Measurements from ENCODE around the gene ARSI.

The ARSI gene

GRCh38 chr5:150284311-150284710 lies 18.4 kb downstream of the ARSI start:
- no peaks in the 10 kb centered on the region for H3K9me3 ChIP-seq (ENCODE audit: control insufficient read depth, low read length)
- H3K4me1 ChIP-seq (ENCODE audit: control insufficient read depth, insufficient read depth, low read length) = peaks cover 31% of the 10 kb centered on the region
- 90 to 92% methylated on average over 13 of the region's 13 CpGs for WGBS, 2 experiments
- H3K27ac ChIP-seq (ENCODE audit: insufficient read depth, low read depth, low read length, poor library complexity, severe bottlenecking) = no peak overlapping the region
- H3K36me3 ChIP-seq (ENCODE audit: control insufficient read depth, insufficient read depth, low read length) = no peaks in the 10 kb centered on the region
- H3K4me3 ChIP-seq (ENCODE audit: insufficient read depth, low read depth, low read length) = no peak overlapping the region
- H3K27me3 ChIP-seq (ENCODE audit: control insufficient read depth, insufficient read depth, low read length, poor library complexity, severe bottlenecking) = no peaks in the 10 kb centered on the region

GRCh38 chr5:150283904-150284303 lies 18.8 kb downstream of the ARSI start:
- Histone ChIP-seq H3K4me3 (ENCODE audit: insufficient read depth, low read depth, low read length) (no peak overlapping the region), H3K36me3 (ENCODE audit: control insufficient read depth, insufficient read depth, low read length) (no peaks in the 10 kb centered on the region), H3K4me1 (ENCODE audit: control insufficient read depth, insufficient read depth, low read length) (peaks cover 27% of the 10 kb centered on the region), H3K27ac (ENCODE audit: insufficient read depth, low read depth, low read length, poor library complexity, severe bottlenecking) (no peak overlapping the region), H3K27me3 (ENCODE audit: control insufficient read depth, insufficient read depth, low read length, poor library complexity, severe bottlenecking) (no peaks in the 10 kb centered on the region), H3K9me3 (ENCODE audit: control insufficient read depth, low read length) (no peaks in the 10 kb centered on the region)
- 81 to 82% methylated on average over 3 of the region's 3 CpGs for WGBS, 2 experiments

GRCh38 chr5:150281987-150282386 lies 20.7 kb downstream of the ARSI start:
- Histone ChIP-seq H3K27me3 (ENCODE audit: control insufficient read depth, insufficient read depth, low read length, poor library complexity, severe bottlenecking) (no peaks in the 10 kb centered on the region), H3K4me3 (ENCODE audit: insufficient read depth, low read depth, low read length) (no peak overlapping the region), H3K9me3 (ENCODE audit: control insufficient read depth, low read length) (no peaks in the 10 kb centered on the region), H3K36me3 (ENCODE audit: control insufficient read depth, insufficient read depth, low read length) (no peaks in the 10 kb centered on the region), H3K27ac (ENCODE audit: insufficient read depth, low read depth, low read length, poor library complexity, severe bottlenecking) (no peak overlapping the region), H3K4me1 (ENCODE audit: control insufficient read depth, insufficient read depth, low read length) (peaks cover 19% of the 10 kb centered on the region)
- WGBS, 2 experiments = 84 to 86% methylated on average over 8 of the region's 8 CpGs

- peaks cover 19% of the 10 kb centered on the region for H3K4me1 ChIP-seq (ENCODE audit: control insufficient read depth, insufficient read depth, low read length)
- no peaks in the 10 kb centered on the region for H3K36me3 ChIP-seq (ENCODE audit: control insufficient read depth, insufficient read depth, low read length)
- no peak overlapping the region for H3K4me3 ChIP-seq (ENCODE audit: insufficient read depth, low read depth, low read length)
- no peaks in the 10 kb centered on the region for H3K27me3 ChIP-seq (ENCODE audit: control insufficient read depth, insufficient read depth, low read length, poor library complexity, severe bottlenecking)
- 85 to 86% methylated on average over 12 to 13 of the region's 13 CpGs for WGBS, 2 experiments
- H3K9me3 ChIP-seq (ENCODE audit: control insufficient read depth, low read length) = no peaks in the 10 kb centered on the region
- H3K27ac ChIP-seq (ENCODE audit: insufficient read depth, low read depth, low read length, poor library complexity, severe bottlenecking) = no peak overlapping the region
Observed at GRCh38 chr5:150279330-150280020, 23.2 kb downstream of the ARSI start.

GRCh38 chr5:150278916-150279315 lies 23.8 kb downstream of the ARSI start:
- Histone ChIP-seq H3K9me3 (ENCODE audit: control insufficient read depth, low read length) (no peaks in the 10 kb centered on the region), H3K4me3 (ENCODE audit: insufficient read depth, low read depth, low read length) (no peak overlapping the region), H3K27me3 (ENCODE audit: control insufficient read depth, insufficient read depth, low read length, poor library complexity, severe bottlenecking) (no peaks in the 10 kb centered on the region), H3K36me3 (ENCODE audit: control insufficient read depth, insufficient read depth, low read length) (no peaks in the 10 kb centered on the region), H3K27ac (ENCODE audit: insufficient read depth, low read depth, low read length, poor library complexity, severe bottlenecking) (no peak overlapping the region), H3K4me1 (ENCODE audit: control insufficient read depth, insufficient read depth, low read length) (peaks cover 16% of the 10 kb centered on the region)
- 84 to 85% methylated on average over 6 of the region's 6 CpGs for WGBS, 2 experiments

GRCh38 chr5:150278046-150278730 lies 24.5 kb downstream of the ARSI start:
- Histone ChIP-seq H3K9me3 (ENCODE audit: control insufficient read depth, low read length) (no peaks in the 10 kb centered on the region), H3K27me3 (ENCODE audit: control insufficient read depth, insufficient read depth, low read length, poor library complexity, severe bottlenecking) (no peaks in the 10 kb centered on the region), H3K36me3 (ENCODE audit: control insufficient read depth, insufficient read depth, low read length) (no peaks in the 10 kb centered on the region), H3K4me3 (ENCODE audit: insufficient read depth, low read depth, low read length) (no peak overlapping the region), H3K4me1 (ENCODE audit: control insufficient read depth, insufficient read depth, low read length) (peaks cover 13% of the 10 kb centered on the region), H3K27ac (ENCODE audit: insufficient read depth, low read depth, low read length, poor library complexity, severe bottlenecking) (no peak overlapping the region)
- WGBS, 2 experiments = 76 to 78% methylated on average over 7 of the region's 7 CpGs

- no peak overlapping the region for H3K27ac ChIP-seq (ENCODE audit: insufficient read depth, low read depth, low read length, poor library complexity, severe bottlenecking)
- 83 to 91% methylated on average over 4 of the region's 4 CpGs for WGBS, 2 experiments
- H3K36me3 ChIP-seq (ENCODE audit: control insufficient read depth, insufficient read depth, low read length) = no peaks in the 10 kb centered on the region
- H3K4me1 ChIP-seq (ENCODE audit: control insufficient read depth, insufficient read depth, low read length) = peaks cover 7% of the 10 kb centered on the region
- no peaks in the 10 kb centered on the region for H3K9me3 ChIP-seq (ENCODE audit: control insufficient read depth, low read length)
- no peak overlapping the region for H3K4me3 ChIP-seq (ENCODE audit: insufficient read depth, low read depth, low read length)
- H3K27me3 ChIP-seq (ENCODE audit: control insufficient read depth, insufficient read depth, low read length, poor library complexity, severe bottlenecking) = no peaks in the 10 kb centered on the region
Observed at GRCh38 chr5:150277043-150277442, 25.7 kb downstream of the ARSI start.

- Histone ChIP-seq H3K27me3 (ENCODE audit: control insufficient read depth, insufficient read depth, low read length, poor library complexity, severe bottlenecking) (no peaks in the 10 kb centered on the region), H3K9me3 (ENCODE audit: control insufficient read depth, low read length) (no peaks in the 10 kb centered on the region), H3K27ac (ENCODE audit: insufficient read depth, low read depth, low read length, poor library complexity, severe bottlenecking) (no peak overlapping the region), H3K4me3 (ENCODE audit: insufficient read depth, low read depth, low read length) (no peak overlapping the region), H3K4me1 (ENCODE audit: control insufficient read depth, insufficient read depth, low read length) (peaks cover 11% of the 10 kb centered on the region), H3K36me3 (ENCODE audit: control insufficient read depth, insufficient read depth, low read length) (no peaks in the 10 kb centered on the region)
- 90 to 97% methylated on average over 4 of the region's 4 CpGs for WGBS, 2 experiments
Observed at GRCh38 chr5:150274811-150275210, 27.9 kb downstream of the ARSI start.

GRCh38 chr5:150272531-150272930 lies 30.2 kb downstream of the ARSI start:
- no peak overlapping the region for H3K4me3 ChIP-seq (ENCODE audit: insufficient read depth, low read depth, low read length)
- H3K36me3 ChIP-seq (ENCODE audit: control insufficient read depth, insufficient read depth, low read length) = no peaks in the 10 kb centered on the region
- no peaks in the 10 kb centered on the region for H3K27me3 ChIP-seq (ENCODE audit: control insufficient read depth, insufficient read depth, low read length, poor library complexity, severe bottlenecking)
- no peak overlapping the region for H3K27ac ChIP-seq (ENCODE audit: insufficient read depth, low read depth, low read length, poor library complexity, severe bottlenecking)
- peaks cover 12% of the 10 kb centered on the region for H3K4me1 ChIP-seq (ENCODE audit: control insufficient read depth, insufficient read depth, low read length)
- H3K9me3 ChIP-seq (ENCODE audit: control insufficient read depth, low read length) = no peaks in the 10 kb centered on the region
- WGBS, 2 experiments = 62 to 64% methylated on average over 5 of the region's 5 CpGs

- Histone ChIP-seq H3K4me3 (ENCODE audit: insufficient read depth, low read depth, low read length) (no peak overlapping the region), H3K9me3 (ENCODE audit: control insufficient read depth, low read length) (no peaks in the 10 kb centered on the region), H3K27me3 (ENCODE audit: control insufficient read depth, insufficient read depth, low read length, poor library complexity, severe bottlenecking) (no peaks in the 10 kb centered on the region), H3K4me1 (ENCODE audit: control insufficient read depth, insufficient read depth, low read length) (peaks cover 12% of the 10 kb centered on the region), H3K36me3 (ENCODE audit: control insufficient read depth, insufficient read depth, low read length) (no peaks in the 10 kb centered on the region), H3K27ac (ENCODE audit: insufficient read depth, low read depth, low read length, poor library complexity, severe bottlenecking) (no peak overlapping the region)
- WGBS, 2 experiments = 92 to 94% methylated on average over 5 of the region's 5 CpGs
Observed at GRCh38 chr5:150271923-150272322, 30.8 kb downstream of the ARSI start.

Measured in ectodermal cell (in vitro differentiated cells).